Stimulated activated naive CD8-positive, alpha-beta T cell treated with anti-CD3 and anti-CD28 coated beads, Interleukin-15, Interleukin-2, amounts not matched to agents 100 ng/mL and 50 ng/mL, for 24 hours (primary cell): Measurements from ENCODE around the gene FILIP1.

Experiments used
- H3K27ac Mint-ChIP-seq: one replicate; pipeline ENCODE4 v1.8.0; 2021; ENCODE audit warnings: mild to moderate bottlenecking, mixed read lengths
- H3K27me3 Mint-ChIP-seq: one replicate; pipeline ENCODE4 v1.8.0; 2021; ENCODE audit warnings: mixed read lengths
- H3K36me3 Mint-ChIP-seq: one replicate; pipeline ENCODE4 v1.8.0; 2021; ENCODE audit warnings: low read depth, mixed read lengths
- H3K4me1 Mint-ChIP-seq: one replicate; pipeline ENCODE4 v1.8.0; 2021; ENCODE audit warnings: low read depth, mixed read lengths
- H3K4me3 Mint-ChIP-seq: one replicate; pipeline ENCODE4 v1.8.0; 2021; ENCODE audit warnings: mild to moderate bottlenecking, mixed read lengths
- H3K9me3 Mint-ChIP-seq: one replicate; pipeline ENCODE4 v1.8.0; 2021; ENCODE audit warnings: mixed read lengths

The FILIP1 gene

DNA sequence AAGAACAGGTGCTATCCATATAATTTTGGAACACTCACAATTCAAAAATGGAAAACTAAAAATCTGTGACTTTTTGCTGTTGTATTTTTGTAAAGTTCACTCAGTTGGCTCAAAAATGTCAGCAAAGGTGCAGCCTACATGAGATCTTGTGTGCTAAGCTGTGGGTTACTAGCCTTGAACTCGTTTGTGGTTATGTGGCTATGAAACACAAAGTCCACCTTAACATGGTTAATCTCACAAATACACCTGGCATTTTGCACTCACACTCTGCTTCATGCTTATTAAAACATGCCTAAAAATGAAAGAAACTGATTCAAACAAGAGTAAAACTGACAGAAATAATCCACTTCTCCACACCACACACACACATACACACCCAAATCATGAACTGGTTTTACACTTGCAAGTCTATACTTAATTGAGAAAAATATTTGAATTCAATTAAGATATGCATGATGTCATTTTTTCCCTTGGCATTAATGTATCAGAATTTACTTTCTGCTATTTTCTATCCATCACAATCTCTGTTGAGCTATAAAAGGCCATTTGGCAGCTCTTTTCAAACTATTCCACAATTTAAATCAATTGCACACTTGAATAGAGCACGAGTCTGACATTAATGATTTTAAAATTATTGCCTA is 186.1 kb downstream of the FILIP1 start:
- Mint-ChIP-seq H3K27me3 (peaks cover 9% of the 10 kb centered on the region), H3K4me3 (no peak overlapping the region), H3K36me3 (no peaks in the 10 kb centered on the region), H3K4me1 (no peaks in the 10 kb centered on the region), H3K27ac (no peak overlapping the region), H3K9me3 (no peaks in the 10 kb centered on the region)

GRCh38 chr6:75306064-75306463 is 187.5 kb downstream of the FILIP1 start:
- Mint-ChIP-seq H3K4me1 (no peaks in the 10 kb centered on the region), H3K27ac (no peak overlapping the region), H3K9me3 (no peaks in the 10 kb centered on the region), H3K27me3 (peaks cover 9% of the 10 kb centered on the region), H3K4me3 (no peak overlapping the region), H3K36me3 (no peaks in the 10 kb centered on the region)

GRCh38 chr6:75305573-75305972 is 188.0 kb downstream of the FILIP1 start:
- H3K36me3 Mint-ChIP-seq, result no peaks in the 10 kb centered on the region
- H3K27me3 Mint-ChIP-seq, result peaks cover 9% of the 10 kb centered on the region
- no peaks in the 10 kb centered on the region for H3K9me3 Mint-ChIP-seq
- H3K27ac Mint-ChIP-seq, result no peak overlapping the region
- H3K4me3 Mint-ChIP-seq, result no peak overlapping the region
- no peaks in the 10 kb centered on the region for H3K4me1 Mint-ChIP-seq

DNA sequence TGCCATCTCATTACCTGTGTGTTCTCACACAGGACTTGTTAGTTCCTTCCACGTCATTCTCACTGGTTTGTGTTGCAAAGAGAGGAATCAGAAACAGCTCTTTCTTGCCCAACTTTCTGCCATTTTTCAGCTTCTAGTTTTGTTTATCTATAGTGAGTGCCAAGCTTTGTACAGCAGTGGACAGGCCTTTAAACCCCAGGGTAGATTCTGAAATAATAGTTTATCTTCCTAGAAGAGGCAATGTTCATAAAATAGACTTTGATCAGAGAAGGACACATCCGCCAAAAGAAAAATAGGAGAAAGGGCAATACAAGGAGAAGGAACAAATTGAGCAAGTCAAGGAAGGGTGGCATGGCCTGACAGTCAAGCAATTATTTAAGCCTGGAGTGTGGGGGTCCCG is 191.3 kb downstream of the FILIP1 start:
- H3K4me3 Mint-ChIP-seq, result no peak overlapping the region
- peaks cover 4% of the 10 kb centered on the region for H3K27me3 Mint-ChIP-seq
- H3K4me1 Mint-ChIP-seq, result no peaks in the 10 kb centered on the region
- H3K27ac Mint-ChIP-seq, result no peak overlapping the region
- H3K9me3 Mint-ChIP-seq, result no peaks in the 10 kb centered on the region
- no peaks in the 10 kb centered on the region for H3K36me3 Mint-ChIP-seq

GRCh38 chr6:75301537-75301936 is 192.1 kb downstream of the FILIP1 start:
- Mint-ChIP-seq H3K9me3 (no peaks in the 10 kb centered on the region), H3K27ac (no peak overlapping the region), H3K36me3 (no peaks in the 10 kb centered on the region), H3K4me1 (no peaks in the 10 kb centered on the region), H3K27me3 (peaks cover 4% of the 10 kb centered on the region), H3K4me3 (no peak overlapping the region)

- H3K4me1 Mint-ChIP-seq, result no peaks in the 10 kb centered on the region
- H3K4me3 Mint-ChIP-seq, result no peak overlapping the region
- H3K9me3 Mint-ChIP-seq, result no peaks in the 10 kb centered on the region
- H3K27me3 Mint-ChIP-seq, result peaks cover 4% of the 10 kb centered on the region
- H3K27ac Mint-ChIP-seq, result no peak overlapping the region
- no peaks in the 10 kb centered on the region for H3K36me3 Mint-ChIP-seq
Measured at GRCh38 chr6:75301088-75301487, 192.5 kb downstream of the FILIP1 start.

GRCh38 chr6:75300531-75300855 is 193.1 kb downstream of the FILIP1 start:
- no peak overlapping the region for H3K4me3 Mint-ChIP-seq
- H3K9me3 Mint-ChIP-seq, result no peaks in the 10 kb centered on the region
- H3K36me3 Mint-ChIP-seq, result no peaks in the 10 kb centered on the region
- peaks cover 4% of the 10 kb centered on the region for H3K27me3 Mint-ChIP-seq
- H3K4me1 Mint-ChIP-seq, result no peaks in the 10 kb centered on the region
- no peak overlapping the region for H3K27ac Mint-ChIP-seq

DNA sequence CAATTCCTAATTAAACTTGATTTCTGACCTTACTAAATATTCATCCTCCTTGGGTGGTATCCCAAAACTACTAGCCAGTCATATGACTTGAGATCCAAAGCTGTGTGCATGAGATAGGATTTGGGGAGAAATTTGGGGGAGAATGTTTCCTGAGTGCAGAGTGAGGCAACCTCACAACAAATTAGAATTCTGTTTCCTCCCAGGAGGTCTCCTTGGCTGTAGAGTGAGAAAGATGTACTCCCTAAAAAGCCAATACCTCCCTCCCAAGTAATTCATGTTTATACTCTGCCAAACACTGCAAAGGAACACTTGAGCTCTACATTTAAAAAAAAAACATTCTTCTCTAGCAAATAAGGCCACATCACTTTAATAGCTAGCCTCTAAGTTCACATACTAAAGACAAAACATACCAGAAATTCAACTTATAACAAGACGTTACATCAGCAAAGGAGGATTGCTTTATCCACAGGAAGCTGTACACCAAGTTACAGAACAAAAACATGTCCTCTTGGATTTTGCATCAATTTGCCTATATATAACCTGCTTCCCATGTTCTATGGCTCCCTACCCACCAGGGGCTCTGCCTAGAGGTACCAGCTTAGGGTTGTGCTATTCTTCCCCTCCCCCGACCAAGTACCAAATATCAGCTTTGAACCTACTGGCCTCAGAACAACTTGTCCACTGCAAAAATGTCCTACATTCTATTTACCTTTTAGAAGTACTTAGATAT is 193.6 kb downstream of the FILIP1 start:
- H3K4me1 Mint-ChIP-seq, result no peaks in the 10 kb centered on the region
- H3K9me3 Mint-ChIP-seq, result no peaks in the 10 kb centered on the region
- no peak overlapping the region for H3K27ac Mint-ChIP-seq
- peaks cover 4% of the 10 kb centered on the region for H3K27me3 Mint-ChIP-seq
- no peak overlapping the region for H3K4me3 Mint-ChIP-seq
- no peaks in the 10 kb centered on the region for H3K36me3 Mint-ChIP-seq

GRCh38 chr6:75296811-75297779 is 196.5 kb downstream of the FILIP1 start:
- H3K4me3 Mint-ChIP-seq, result no peak overlapping the region
- H3K9me3 Mint-ChIP-seq, result no peaks in the 10 kb centered on the region
- no peaks in the 10 kb centered on the region for H3K36me3 Mint-ChIP-seq
- no peak overlapping the region for H3K27ac Mint-ChIP-seq
- no peaks in the 10 kb centered on the region for H3K4me1 Mint-ChIP-seq
- no peaks in the 10 kb centered on the region for H3K27me3 Mint-ChIP-seq

DNA sequence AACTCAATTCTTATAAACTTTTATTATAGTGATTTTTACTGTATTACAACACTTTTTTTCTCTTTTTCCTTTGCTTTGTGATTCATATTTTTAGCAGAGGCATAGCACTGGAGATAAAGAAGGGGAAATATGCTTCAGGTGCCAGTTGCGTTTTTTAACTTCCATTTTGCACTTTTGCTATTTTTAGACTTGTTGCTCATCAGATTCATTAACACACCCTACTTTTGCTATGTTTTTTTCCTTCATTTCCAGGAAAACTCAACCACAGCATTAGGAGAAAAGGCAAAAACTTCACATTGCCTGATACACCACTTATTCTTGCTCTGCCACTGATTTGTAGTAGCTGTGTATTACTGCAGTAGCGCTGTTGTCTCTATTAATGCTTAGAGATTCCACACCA is 201.0 kb downstream of the FILIP1 start:
- H3K36me3 Mint-ChIP-seq, result peaks cover 12% of the 10 kb centered on the region
- no peaks in the 10 kb centered on the region for H3K9me3 Mint-ChIP-seq
- no peaks in the 10 kb centered on the region for H3K4me1 Mint-ChIP-seq
- no peak overlapping the region for H3K27ac Mint-ChIP-seq
- no peaks in the 10 kb centered on the region for H3K27me3 Mint-ChIP-seq
- no peak overlapping the region for H3K4me3 Mint-ChIP-seq

DNA sequence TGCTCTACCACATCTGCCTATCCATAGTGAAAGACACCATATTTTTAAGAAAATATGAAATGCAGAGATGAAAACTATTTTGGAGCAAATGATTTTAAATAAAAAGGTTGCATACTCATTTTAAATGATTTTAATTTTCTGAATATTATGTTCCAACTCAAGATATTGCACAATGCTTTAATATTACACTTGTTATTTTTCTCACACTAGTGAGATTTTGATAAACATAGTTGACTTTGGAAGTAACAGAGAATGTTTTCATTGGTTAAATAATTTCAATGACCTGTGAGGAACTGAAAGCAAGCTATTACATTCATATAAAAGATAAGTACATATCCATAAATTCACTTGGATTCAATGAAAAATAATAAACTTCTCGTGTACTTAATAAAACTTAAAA is 201.9 kb downstream of the FILIP1 start:
- Mint-ChIP-seq H3K4me3 (no peak overlapping the region), H3K27me3 (no peaks in the 10 kb centered on the region), H3K27ac (no peak overlapping the region), H3K9me3 (no peaks in the 10 kb centered on the region), H3K4me1 (no peaks in the 10 kb centered on the region), H3K36me3 (peaks cover 15% of the 10 kb centered on the region)

- no peaks in the 10 kb centered on the region for H3K9me3 Mint-ChIP-seq
- no peaks in the 10 kb centered on the region for H3K27me3 Mint-ChIP-seq
- no peak overlapping the region for H3K27ac Mint-ChIP-seq
- H3K4me3 Mint-ChIP-seq, result no peak overlapping the region
- H3K4me1 Mint-ChIP-seq, result no peaks in the 10 kb centered on the region
- peaks cover 16% of the 10 kb centered on the region for H3K36me3 Mint-ChIP-seq
Measured at GRCh38 chr6:75291331-75291730, 202.3 kb downstream of the FILIP1 start.

DNA sequence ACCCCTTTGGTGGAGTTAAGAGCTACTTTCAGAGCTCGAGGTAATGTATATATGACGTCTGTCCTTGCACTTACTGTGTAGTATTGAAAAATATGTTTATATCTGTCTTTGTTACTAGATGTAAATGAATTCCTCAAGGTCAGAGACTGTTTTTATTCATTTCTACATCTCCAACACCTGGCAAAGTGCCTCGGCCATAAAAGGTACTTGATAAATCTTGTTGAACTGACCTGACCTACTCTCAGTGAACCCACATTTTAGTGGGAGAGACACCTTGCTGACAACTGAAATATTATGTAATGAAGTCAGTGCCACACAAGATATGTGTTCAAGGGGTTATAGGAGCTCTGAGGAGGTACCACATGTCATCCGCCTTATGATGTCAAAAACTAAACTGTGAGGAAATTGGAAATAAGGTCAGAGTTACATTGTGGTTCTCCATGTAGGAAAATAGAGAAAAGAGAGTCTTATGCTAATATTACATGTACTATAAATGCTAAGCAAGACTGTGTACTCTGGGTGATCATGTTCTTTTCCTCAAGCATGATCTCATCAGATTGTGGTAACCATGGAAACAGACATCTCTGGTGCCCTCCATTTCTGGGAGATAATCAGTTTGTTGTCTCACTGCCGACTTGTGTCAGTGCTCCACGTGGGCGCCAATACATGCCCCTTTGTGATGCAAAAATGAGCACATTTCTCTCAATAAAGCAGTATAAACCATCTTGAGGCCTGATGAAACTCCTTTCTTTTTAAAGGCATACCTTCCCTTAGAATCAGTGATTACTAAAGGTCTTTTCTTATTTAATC is 203.3 kb downstream of the FILIP1 start:
- Mint-ChIP-seq H3K4me1 (no peaks in the 10 kb centered on the region), H3K27ac (no peak overlapping the region), H3K36me3 (peaks cover 16% of the 10 kb centered on the region), H3K27me3 (no peaks in the 10 kb centered on the region), H3K4me3 (no peak overlapping the region), H3K9me3 (no peaks in the 10 kb centered on the region)

DNA sequence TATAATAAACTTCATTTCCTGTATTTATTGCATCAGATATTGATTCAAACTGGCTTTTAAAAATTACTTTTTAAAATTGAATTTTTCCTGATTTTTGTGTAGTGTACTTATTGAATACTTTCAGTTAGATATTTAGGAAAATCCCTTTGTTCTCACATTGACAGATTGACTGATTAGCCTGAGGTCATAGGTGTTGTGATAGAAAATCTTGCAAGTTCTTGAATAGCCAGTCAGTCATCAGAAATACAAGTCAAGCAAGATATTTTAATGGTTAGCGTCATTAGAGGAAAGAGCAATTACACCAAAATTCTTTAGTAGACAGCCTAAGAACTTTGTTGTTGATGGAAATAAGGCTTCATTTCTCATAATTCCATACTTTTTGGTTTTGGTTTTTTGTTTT is 205.6 kb downstream of the FILIP1 start:
- H3K36me3 Mint-ChIP-seq, result peaks cover 16% of the 10 kb centered on the region
- H3K27ac Mint-ChIP-seq, result peak overlapping the region; percentile 68
- H3K9me3 Mint-ChIP-seq, result no peaks in the 10 kb centered on the region
- peak overlapping the region; percentile 15 for H3K4me3 Mint-ChIP-seq
- H3K4me1 Mint-ChIP-seq, result no peaks in the 10 kb centered on the region
- no peaks in the 10 kb centered on the region for H3K27me3 Mint-ChIP-seq
